ENCODE measurements around the gene BEGAIN. TPM values are rescaled to one million over a fixed set of nuclear protein-coding genes. Genes with fewer than 3 reads are reported as not detected.
"Not testable (repeated sequence)": the region's sequence is repeated elsewhere in the genome, so short reads cannot be mapped to it uniquely, and the experiment has no call there.

BEGAIN gene
- total RNA-seq, 4 donors from 2014 or later = 2.6 to 16.5 (median 4.4) TPM; not detected in 1

DNA sequence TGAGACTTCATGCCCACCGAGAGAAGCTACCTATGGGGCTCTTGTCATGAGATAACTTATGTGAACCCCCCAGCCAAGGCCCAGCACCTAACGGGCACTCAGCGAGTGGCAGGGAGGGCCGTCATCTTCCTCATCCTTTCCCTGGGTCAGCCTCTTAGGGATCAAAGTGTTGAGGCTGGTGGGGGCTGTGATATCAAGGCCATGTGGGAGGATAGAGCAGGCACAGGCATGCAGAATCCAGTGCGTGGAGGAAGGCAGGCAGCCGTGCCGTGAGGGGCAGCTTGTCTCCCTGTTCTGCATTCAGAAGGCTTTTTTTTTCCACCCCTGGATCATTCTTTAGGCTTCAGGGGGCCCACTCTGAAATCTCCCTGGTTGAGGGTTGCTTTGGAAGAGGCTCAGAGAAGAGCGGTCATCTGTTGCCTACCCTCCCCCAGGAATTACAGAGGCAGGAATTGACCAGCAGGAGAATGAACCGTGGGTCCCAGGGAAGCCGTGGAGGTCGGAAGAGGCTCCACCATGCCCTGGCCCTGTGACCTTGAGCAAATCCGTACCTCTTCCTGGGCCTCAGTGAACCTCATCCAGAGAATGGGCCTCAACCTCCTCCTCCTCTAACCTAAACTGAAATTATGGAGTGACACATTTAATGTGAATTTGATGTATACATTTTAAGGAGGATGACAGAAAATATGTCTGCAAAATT is 62.8 kb downstream of the BEGAIN start:
- Histone ChIP-seq H3K27me3 (no peaks in the 10 kb centered on the region), H3K27ac (no peak overlapping the region), H3K4me1 (no peaks in the 10 kb centered on the region), H3K9me3 (no peaks in the 10 kb centered on the region), H3K4me3 (no peak overlapping the region), H3K36me3 (no peaks in the 10 kb centered on the region)
- TF ChIP-seq, protein P1, sequence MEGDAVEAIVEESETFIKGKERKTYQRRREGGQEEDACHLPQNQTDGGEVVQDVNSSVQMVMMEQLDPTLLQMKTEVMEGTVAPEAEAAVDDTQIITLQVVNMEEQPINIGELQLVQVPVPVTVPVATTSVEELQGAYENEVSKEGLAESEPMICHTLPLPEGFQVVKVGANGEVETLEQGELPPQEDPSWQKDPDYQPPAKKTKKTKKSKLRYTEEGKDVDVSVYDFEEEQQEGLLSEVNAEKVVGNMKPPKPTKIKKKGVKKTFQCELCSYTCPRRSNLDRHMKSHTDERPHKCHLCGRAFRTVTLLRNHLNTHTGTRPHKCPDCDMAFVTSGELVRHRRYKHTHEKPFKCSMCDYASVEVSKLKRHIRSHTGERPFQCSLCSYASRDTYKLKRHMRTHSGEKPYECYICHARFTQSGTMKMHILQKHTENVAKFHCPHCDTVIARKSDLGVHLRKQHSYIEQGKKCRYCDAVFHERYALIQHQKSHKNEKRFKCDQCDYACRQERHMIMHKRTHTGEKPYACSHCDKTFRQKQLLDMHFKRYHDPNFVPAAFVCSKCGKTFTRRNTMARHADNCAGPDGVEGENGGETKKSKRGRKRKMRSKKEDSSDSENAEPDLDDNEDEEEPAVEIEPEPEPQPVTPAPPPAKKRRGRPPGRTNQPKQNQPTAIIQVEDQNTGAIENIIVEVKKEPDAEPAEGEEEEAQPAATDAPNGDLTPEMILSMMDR (IDR thresholded peaks at IDR 0.05) = no peak
- no peak for TF ChIP-seq POLR2A (IDR thresholded peaks at IDR 0.05)
- no peak for DNase-seq
- intact Hi-C loops (cut with DNase I; ENCODE audit: low total_unique reads) = no loop called here

DNA sequence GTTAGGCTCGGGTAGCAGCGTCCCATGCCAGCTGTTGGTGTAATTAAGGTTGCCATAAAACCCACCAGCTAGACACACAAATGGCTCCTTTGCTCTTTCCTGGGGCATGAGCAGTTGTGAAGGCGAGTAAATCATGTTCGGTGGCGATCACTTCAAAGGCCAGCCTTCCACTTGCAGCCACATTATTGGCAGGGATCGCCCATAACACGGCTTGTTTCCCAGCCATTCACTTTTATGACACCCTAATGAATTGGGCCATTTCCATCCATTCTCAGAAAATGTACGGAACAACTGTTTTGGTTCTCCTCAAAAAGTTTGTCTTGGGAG is 63.4 kb downstream of the BEGAIN start:
- Histone ChIP-seq H3K27me3 (no peaks in the 10 kb centered on the region), H3K4me1 (no peaks in the 10 kb centered on the region), H3K9me3 (no peaks in the 10 kb centered on the region), H3K36me3 (no peaks in the 10 kb centered on the region), H3K27ac (no peak overlapping the region), H3K4me3 (no peak overlapping the region)
- no peak for DNase-seq
- intact Hi-C loops (cut with DNase I; ENCODE audit: low total_unique reads) = no loop called here
- no peak for TF ChIP-seq POLR2A (IDR thresholded peaks at IDR 0.05)
- TF ChIP-seq, protein P1 (IDR thresholded peaks at IDR 0.05) = no peak

DNA sequence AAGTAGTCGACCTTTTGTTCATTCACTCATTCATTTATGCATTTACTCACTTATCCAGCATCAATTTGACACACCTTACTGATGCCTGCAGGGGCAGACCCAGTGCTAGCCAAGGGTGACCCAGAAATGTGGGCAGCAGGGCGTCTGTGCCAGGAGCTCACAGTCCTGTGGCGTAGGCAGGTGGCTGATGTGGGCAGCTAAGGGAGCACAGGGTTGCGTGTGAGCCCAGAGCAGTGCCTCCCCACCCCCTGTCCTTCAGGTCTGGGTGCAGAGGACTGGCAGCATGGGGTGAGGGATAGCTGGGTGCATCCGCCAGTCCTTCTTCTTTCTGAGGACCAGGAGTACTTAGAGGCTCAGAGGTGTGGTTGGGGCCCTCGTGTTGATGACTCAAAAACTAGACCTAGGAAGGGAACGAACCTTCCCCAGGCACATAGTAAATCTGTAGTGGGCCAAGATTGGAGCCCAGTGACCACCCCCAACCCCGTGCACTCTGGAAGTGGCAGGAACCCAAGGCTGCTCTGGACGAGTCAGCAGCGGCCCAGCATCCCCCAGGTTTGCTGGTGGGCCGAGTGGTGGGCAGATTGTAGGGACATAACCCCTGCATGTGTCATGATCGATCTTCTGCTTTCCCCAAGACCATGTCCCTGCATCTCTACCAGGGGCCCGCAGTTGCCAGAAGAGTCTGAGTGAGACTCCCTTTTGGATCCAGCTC is 63.9 kb downstream of the BEGAIN start:
- Histone ChIP-seq H3K27ac (no peak overlapping the region), H3K36me3 (no peaks in the 10 kb centered on the region), H3K4me1 (no peaks in the 10 kb centered on the region), H3K9me3 (no peaks in the 10 kb centered on the region), H3K27me3 (no peaks in the 10 kb centered on the region), H3K4me3 (no peak overlapping the region)
- TF ChIP-seq, protein P1 (IDR thresholded peaks at IDR 0.05) = no peak
- no peak for TF ChIP-seq POLR2A (IDR thresholded peaks at IDR 0.05)
- DNase-seq = no peak
- intact Hi-C loops (cut with DNase I; ENCODE audit: low total_unique reads) = no loop called here

DNA sequence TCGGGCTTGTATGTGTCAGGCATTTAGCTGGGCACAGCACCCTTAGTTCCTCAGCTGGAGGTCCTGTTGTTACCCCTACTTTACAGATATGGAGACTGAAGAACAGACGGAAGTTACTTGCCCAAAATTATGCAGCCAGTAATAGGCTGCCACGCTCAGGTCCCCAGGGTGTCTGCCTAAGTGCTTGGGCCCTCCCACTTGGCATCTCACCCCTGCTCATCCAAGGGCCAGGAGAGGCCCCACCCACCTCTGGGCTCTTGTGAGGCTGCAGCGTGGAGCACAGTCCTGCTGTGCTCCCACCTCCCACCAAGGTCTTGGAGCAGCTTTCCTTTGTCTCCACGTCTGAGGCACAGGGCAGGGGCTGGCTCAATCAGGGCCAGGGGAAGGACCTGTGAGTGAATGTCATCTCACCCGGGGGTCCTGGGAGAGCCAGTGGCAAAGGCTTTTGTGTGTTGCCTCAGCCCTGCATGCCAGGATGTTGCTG is 64.6 kb downstream of the BEGAIN start:
- DNase-seq = peak in 1 of 2 donors; percentile 12
- no peak overlapping the region for H3K4me3 ChIP-seq
- no peak for TF ChIP-seq POLR2A (IDR thresholded peaks at IDR 0.05)
- TF ChIP-seq, protein P1 (IDR thresholded peaks at IDR 0.05) = no peak
- no peaks in the 10 kb centered on the region for H3K36me3 ChIP-seq
- no peaks in the 10 kb centered on the region for H3K27me3 ChIP-seq
- H3K9me3 ChIP-seq = no peaks in the 10 kb centered on the region
- intact Hi-C loops (cut with DNase I; ENCODE audit: low total_unique reads) = no loop called here
- no peaks in the 10 kb centered on the region for H3K4me1 ChIP-seq
- no peak overlapping the region for H3K27ac ChIP-seq

DNA sequence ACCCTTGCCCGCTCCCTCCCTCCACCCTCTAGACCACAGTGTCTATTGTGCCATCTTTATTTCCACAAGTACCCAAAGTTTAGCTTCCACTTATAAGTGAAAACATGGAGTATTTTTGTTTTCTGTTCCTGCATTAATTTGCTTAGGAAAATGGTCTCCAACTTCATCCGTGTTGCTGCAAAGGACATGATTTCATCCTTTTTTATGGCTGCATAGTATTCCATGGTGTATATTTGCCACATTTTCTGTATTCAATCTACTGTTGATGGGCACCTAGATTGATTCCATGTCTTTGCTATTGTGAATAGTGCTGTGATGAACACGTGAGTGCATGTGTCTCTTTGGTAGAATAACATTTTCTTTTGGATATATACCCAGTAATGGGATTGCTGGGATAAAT is 81.2 kb downstream of the BEGAIN start:
- intact Hi-C loops (cut with DNase I; ENCODE audit: low total_unique reads); H3K27me3 ChIP-seq; H3K4me3 ChIP-seq; H3K4me1 ChIP-seq; DNase-seq; H3K27ac ChIP-seq; H3K9me3 ChIP-seq; H3K36me3 ChIP-seq: not testable (repeated sequence)
